ENCODE results near the gene ENTPD2.

GRCh38 chr9:137000177-137000930, 53.5 kb downstream of the ENTPD2 start:
- TF ChIP-seq CTCF (IDR thresholded peaks at IDR 0.05 in 2 of 3, conservative IDR thresholded peaks at IDR 0.05 in 1 of 3; ENCODE audit: borderline replicate concordance in 1 of 3, insufficient read depth in 1 of 3, low read depth in 2 of 3, low read length in 2 of 3) (no peak), EZH2phosphoT487 (IDR thresholded peaks at IDR 0.05; ENCODE audit: borderline replicate concordance) (no peak), POLR2A (IDR thresholded peaks at IDR 0.05; ENCODE audit: borderline replicate concordance, extremely low read depth, insufficient read depth, insufficient read length) (no peak), POLR2AphosphoS5 (IDR thresholded peaks at IDR 0.05; ENCODE audit: low read depth, low read length) (no peak), EZH2 (IDR thresholded peaks at IDR 0.05) (no peak)

All from HCT116 (cell line).